Esophagus muscularis mucosa (tissue), 4 donors: Measurements from ENCODE around the gene SPACA5.
"Not testable (repeated sequence)": the region's sequence is repeated elsewhere in the genome, so short reads cannot be mapped to it uniquely, and the experiment has no call there.

Experiments
- CTCF ChIP-seq, 3 experiments: fragments of 200-600 bp in 2 of 3; fragments of 450-650 bp in 1 of 3; sonication (generic) in 2 of 3; IDR thresholded peaks; one replicate each; pipeline ENCODE4 v1.5.1; 2017 to 2019; ENCODE audit warnings: antibody characterized with exemption in 3 of 3, mild to moderate bottlenecking in 2 of 3, moderate library complexity in 1 of 3
- EP300 ChIP-seq: sonication (generic); formaldehyde crosslinking; IDR thresholded peaks from one replicate; pipeline ENCODE4 v1.6.1; 2017; ENCODE audit warnings: antibody characterized with exemption
- POLR2A ChIP-seq: fragments of 450-650 bp; IDR thresholded peaks from one replicate; pipeline ENCODE4 v1.6.1; 2017; ENCODE audit warnings: antibody characterized with exemption, moderate library complexity, mild to moderate bottlenecking, low read depth
- POLR2AphosphoS5 ChIP-seq, 2 donors: sonication (generic); formaldehyde crosslinking; IDR thresholded peaks; one replicate each; pipeline ENCODE4 v1.6.1; 2017; ENCODE audit warnings: antibody characterized with exemption in 2 of 2

GRCh38 chrX:48016583-48017310, 10.0 kb downstream of the SPACA5 start:
- not testable (repeated sequence) for TF ChIP-seq CTCF (IDR thresholded peaks at IDR 0.05); POLR2AphosphoS5 (IDR thresholded peaks at IDR 0.05); POLR2A; EP300
